ENCODE data around the gene CDC6.

The CDC6 gene

DNA sequence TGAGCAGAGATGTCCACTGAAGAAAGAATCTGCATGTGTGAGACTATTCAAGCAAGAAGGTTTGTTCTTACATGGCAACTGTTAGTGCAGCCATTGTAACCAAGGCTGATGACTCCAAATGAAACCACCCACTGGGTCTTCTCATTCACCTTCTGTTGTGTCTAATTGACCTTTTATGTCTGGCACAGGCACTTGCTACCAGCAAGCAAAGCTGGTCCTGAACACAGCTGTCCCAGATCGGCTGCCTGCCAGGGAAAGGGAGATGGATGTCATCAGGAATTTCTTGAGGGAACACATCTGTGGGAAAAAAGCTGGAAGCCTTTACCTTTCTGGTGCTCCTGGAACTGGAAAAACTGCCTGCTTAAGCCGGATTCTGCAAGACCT lies 3.6 kb downstream of the CDC6 start:
- no peak for TF ChIP-seq SIN3A (IDR thresholded peaks at IDR 0.05; ENCODE audit: borderline replicate concordance, insufficient read depth, low read length)
- no peak for TF ChIP-seq POLR2AphosphoS5 (IDR thresholded peaks at IDR 0.05; ENCODE audit: low read depth, low read length)
- TF ChIP-seq, protein P1, sequence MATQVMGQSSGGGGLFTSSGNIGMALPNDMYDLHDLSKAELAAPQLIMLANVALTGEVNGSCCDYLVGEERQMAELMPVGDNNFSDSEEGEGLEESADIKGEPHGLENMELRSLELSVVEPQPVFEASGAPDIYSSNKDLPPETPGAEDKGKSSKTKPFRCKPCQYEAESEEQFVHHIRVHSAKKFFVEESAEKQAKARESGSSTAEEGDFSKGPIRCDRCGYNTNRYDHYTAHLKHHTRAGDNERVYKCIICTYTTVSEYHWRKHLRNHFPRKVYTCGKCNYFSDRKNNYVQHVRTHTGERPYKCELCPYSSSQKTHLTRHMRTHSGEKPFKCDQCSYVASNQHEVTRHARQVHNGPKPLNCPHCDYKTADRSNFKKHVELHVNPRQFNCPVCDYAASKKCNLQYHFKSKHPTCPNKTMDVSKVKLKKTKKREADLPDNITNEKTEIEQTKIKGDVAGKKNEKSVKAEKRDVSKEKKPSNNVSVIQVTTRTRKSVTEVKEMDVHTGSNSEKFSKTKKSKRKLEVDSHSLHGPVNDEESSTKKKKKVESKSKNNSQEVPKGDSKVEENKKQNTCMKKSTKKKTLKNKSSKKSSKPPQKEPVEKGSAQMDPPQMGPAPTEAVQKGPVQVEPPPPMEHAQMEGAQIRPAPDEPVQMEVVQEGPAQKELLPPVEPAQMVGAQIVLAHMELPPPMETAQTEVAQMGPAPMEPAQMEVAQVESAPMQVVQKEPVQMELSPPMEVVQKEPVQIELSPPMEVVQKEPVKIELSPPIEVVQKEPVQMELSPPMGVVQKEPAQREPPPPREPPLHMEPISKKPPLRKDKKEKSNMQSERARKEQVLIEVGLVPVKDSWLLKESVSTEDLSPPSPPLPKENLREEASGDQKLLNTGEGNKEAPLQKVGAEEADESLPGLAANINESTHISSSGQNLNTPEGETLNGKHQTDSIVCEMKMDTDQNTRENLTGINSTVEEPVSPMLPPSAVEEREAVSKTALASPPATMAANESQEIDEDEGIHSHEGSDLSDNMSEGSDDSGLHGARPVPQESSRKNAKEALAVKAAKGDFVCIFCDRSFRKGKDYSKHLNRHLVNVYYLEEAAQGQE (IDR thresholded peaks at IDR 0.05; ENCODE audit: insufficient read depth in 1 of 2, low read depth in 2 of 2, low read length in 2 of 2) = no peak
- no peak for TF ChIP-seq FOXP2 (optimal IDR thresholded peaks at IDR 0.05; ENCODE audit: borderline replicate concordance, extremely low read depth, extremely low read length, insufficient read depth)

- TF ChIP-seq SIN3A (IDR thresholded peaks at IDR 0.05; ENCODE audit: borderline replicate concordance, insufficient read depth, low read length) (no peak), POLR2AphosphoS5 (IDR thresholded peaks at IDR 0.05; ENCODE audit: low read depth, low read length) (no peak), FOXP2 (optimal IDR thresholded peaks at IDR 0.05; ENCODE audit: borderline replicate concordance, extremely low read depth, extremely low read length, insufficient read depth) (no peak), TAF1 (IDR thresholded peaks at IDR 0.05; ENCODE audit: borderline replicate concordance, insufficient read depth, low read length) (no peak)
- TF ChIP-seq, protein P1 (IDR thresholded peaks at IDR 0.05; ENCODE audit: insufficient read depth in 1 of 2, low read depth in 2 of 2, low read length in 2 of 2) = no peak
Observed at GRCh38 chr17:40293363-40293762, 5.7 kb downstream of the CDC6 start.

DNA sequence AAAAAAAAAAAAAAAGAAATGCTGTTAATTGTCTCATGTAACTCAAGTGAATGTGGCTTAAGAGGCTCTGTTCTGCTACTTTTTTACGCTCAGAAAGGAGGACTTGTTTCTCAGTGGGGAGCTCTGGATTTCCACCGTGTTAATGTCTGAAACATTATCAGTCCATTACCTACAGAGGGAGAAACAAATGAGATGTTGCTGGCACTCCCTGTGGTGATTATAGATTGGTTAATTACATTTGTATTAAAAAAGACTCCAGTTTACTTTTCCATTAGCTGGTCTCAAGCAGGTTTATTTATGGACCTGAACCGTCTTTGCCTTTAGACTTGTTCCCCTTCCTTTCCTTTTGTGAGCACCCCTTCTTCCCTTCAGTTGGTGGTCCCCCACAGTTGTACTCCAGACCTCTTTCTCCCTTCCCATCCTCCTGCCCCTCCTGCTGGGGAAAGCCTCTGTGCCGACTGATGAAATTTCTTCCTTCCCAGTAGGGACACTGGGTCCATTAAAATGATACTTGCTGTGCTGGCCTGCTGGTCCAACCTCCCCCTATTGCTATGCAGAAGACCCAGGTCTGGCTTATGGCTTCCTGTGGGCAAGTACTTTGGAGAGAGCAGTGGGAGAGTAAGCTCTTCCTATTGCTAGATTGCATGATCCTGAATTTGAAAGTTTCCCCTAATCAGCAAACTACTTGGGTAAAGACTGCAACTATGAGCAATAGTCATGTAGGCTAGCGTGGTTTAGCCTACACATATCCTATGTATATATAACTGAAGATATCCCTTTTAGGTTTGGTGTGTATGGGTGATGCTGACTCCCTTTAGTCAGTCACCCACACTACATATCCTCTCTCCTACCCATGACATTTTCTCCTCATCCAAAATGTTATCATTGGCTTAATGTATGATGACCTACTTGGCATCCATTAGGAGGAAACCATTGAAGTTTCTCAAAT lies 8.1 kb downstream of the CDC6 start:
- no peak for TF ChIP-seq POLR2AphosphoS5 (IDR thresholded peaks at IDR 0.05; ENCODE audit: low read depth, low read length)
- TF ChIP-seq SIN3A (IDR thresholded peaks at IDR 0.05; ENCODE audit: borderline replicate concordance, insufficient read depth, low read length) = no peak
- TF ChIP-seq TAF1 (IDR thresholded peaks at IDR 0.05; ENCODE audit: borderline replicate concordance, insufficient read depth, low read length) = no peak
- TF ChIP-seq, protein P1 (IDR thresholded peaks at IDR 0.05; ENCODE audit: insufficient read depth in 1 of 2, low read depth in 2 of 2, low read length in 2 of 2) = no peak
- no peak for TF ChIP-seq FOXP2 (optimal IDR thresholded peaks at IDR 0.05; ENCODE audit: borderline replicate concordance, extremely low read depth, extremely low read length, insufficient read depth)

- TF ChIP-seq, protein P1 (IDR thresholded peaks at IDR 0.05; ENCODE audit: insufficient read depth in 1 of 2, low read depth in 2 of 2, low read length in 2 of 2) = no peak
- TF ChIP-seq TAF1 (IDR thresholded peaks at IDR 0.05; ENCODE audit: borderline replicate concordance, insufficient read depth, low read length) (no peak), FOXP2 (optimal IDR thresholded peaks at IDR 0.05; ENCODE audit: borderline replicate concordance, extremely low read depth, extremely low read length, insufficient read depth) (no peak), POLR2AphosphoS5 (IDR thresholded peaks at IDR 0.05; ENCODE audit: low read depth, low read length) (no peak), SIN3A (IDR thresholded peaks at IDR 0.05; ENCODE audit: borderline replicate concordance, insufficient read depth, low read length) (no peak)
Observed at GRCh38 chr17:40297511-40297910, 9.8 kb downstream of the CDC6 start.

Data from PFSK-1 (cell line).